IMR-90 (cell line): ENCODE measurements around the gene RAD51B.

Experiments
- BHLHE40 ChIP-seq: fragments of 150-350 bp; IDR thresholded peaks from 2 replicates; pipeline ENCODE4 v1.6.1; 2016; ENCODE audit warnings: mild to moderate bottlenecking, low read depth, low read length
- CEBPB ChIP-seq: IDR thresholded peaks from 2 replicates; pipeline ENCODE4 v1.6.1; 2012; ENCODE audit warnings: low read depth, low read length, improper control_type of control experiment
- CTCF ChIP-seq: conservative IDR thresholded peaks from 2 replicates; pipeline ENCODE4 v1.5.1; 2012; ENCODE audit warnings: mild to moderate bottlenecking, low read depth, low read length, improper control_type of control experiment
- FOS ChIP-seq: fragments of 150-350 bp; IDR thresholded peaks from 2 replicates; pipeline ENCODE4 v1.6.1; 2016; ENCODE audit warnings: low read depth, low read length
- MAFK ChIP-seq: IDR thresholded peaks from 2 replicates; pipeline ENCODE4 v1.6.1; 2012; ENCODE audit warnings: low read depth, low read length, improper control_type of control experiment
- MAZ ChIP-seq: IDR thresholded peaks from 2 replicates; pipeline ENCODE4 v1.6.1; 2012; ENCODE audit warnings: low read depth, mild to moderate bottlenecking, low read length, improper control_type of control experiment, moderate library complexity, borderline replicate concordance
- MXI1 ChIP-seq: IDR thresholded peaks from 2 replicates; pipeline ENCODE4 v1.6.1; 2012; ENCODE audit warnings: low read depth, mild to moderate bottlenecking, low read length, moderate library complexity, borderline replicate concordance
- NFE2L2 ChIP-seq: fragments of 150-350 bp; IDR thresholded peaks from 2 replicates; pipeline ENCODE4 v1.6.1; 2016; ENCODE audit warnings: low read depth, mild to moderate bottlenecking, low read length
- POLR2A ChIP-seq: IDR thresholded peaks from 2 replicates; pipeline ENCODE4 v1.6.1; 2012; ENCODE audit warnings: mild to moderate bottlenecking, low read depth, low read length
- RAD21 ChIP-seq: IDR thresholded peaks from 2 replicates; pipeline ENCODE4 v1.6.1; 2012; ENCODE audit warnings: low read length, improper control_type of control experiment
- RCOR1 ChIP-seq: IDR thresholded peaks from 2 replicates; pipeline ENCODE4 v1.6.1; 2012; ENCODE audit warnings: mild to moderate bottlenecking, low read length, improper control_type of control experiment; ENCODE audit not compliant: insufficient replicate concordance
- RFX5 ChIP-seq: IDR thresholded peaks from 2 replicates; pipeline ENCODE4 v1.8.0; 2012; ENCODE audit warnings: low read depth, mild to moderate bottlenecking, low read length, moderate library complexity
- SMC3 ChIP-seq: fragments of 150-350 bp; IDR thresholded peaks from 2 replicates; pipeline ENCODE4 v1.6.1; 2016; ENCODE audit warnings: low read depth, mild to moderate bottlenecking, antibody characterized with exemption, low read length, moderate library complexity
- USF2 ChIP-seq: fragments of 150-350 bp; IDR thresholded peaks from 2 replicates; pipeline ENCODE4 v1.6.1; 2017; ENCODE audit warnings: mild to moderate bottlenecking, antibody characterized with exemption, low read length, low read depth

- TF ChIP-seq CTCF (no peak), CEBPB (no peak), POLR2A (no peak), RAD21 (no peak), RFX5 (no peak), BHLHE40 (no peak), NFE2L2 (no peak), MXI1 (no peak), MAFK (no peak), RCOR1 (no peak), FOS (no peak), USF2 (no peak), SMC3 (no peak), MAZ (no peak)
These were observed 574.7 kb downstream of the RAD51B start for GRCh38 chr14:68394118-68394763.
